ELF-1 (cell line): Measurements from ENCODE around the gene KLRC3.
"Not testable (repeated sequence)": the region's sequence is repeated elsewhere in the genome, so short reads cannot be mapped to it uniquely, and the experiment has no call there.

Experiments used
- DNase-seq: peaks from one replicate; pipeline ENCODE4 v3.0.0-alpha.2; 2016; ENCODE audit warnings: low read depth, low spot score

The KLRC3 gene

GRCh38 chr12:10420334-10420733 is at the start of gene KLRC3:
Gene KLRC3 (minus strand): TSS chr12:10420595. CDS start chr12:10420550, 45 bp downstream.
- DNase-seq: not testable (repeated sequence)

- DNase-seq: no peak
These were observed 49.3 kb upstream of the KLRC3 start for GRCh38 chr12:10469701-10470100.

- DNase-seq: no peak
These were observed 45.9 kb upstream of the KLRC3 start for GRCh38 chr12:10466311-10466710.

- DNase-seq: peak; percentile 47
These were observed 37.4 kb upstream of the KLRC3 start for GRCh38 chr12:10457760-10458159.

GRCh38 chr12:10456856-10457255 is 36.5 kb upstream of the KLRC3 start:
- no peak for DNase-seq

- no peak for DNase-seq
These were observed 35.4 kb upstream of the KLRC3 start for GRCh38 chr12:10455766-10456165.

- DNase-seq: no peak
These were observed 34.1 kb upstream of the KLRC3 start for GRCh38 chr12:10454531-10454930.

GRCh38 chr12:10453156-10453555 is 32.8 kb upstream of the KLRC3 start, which contains the start of gene KLRC1:
Gene KLRC1 (minus strand): TSS chr12:10453377. CDS start chr12:10451156, 2,221 bp downstream.
- no peak for DNase-seq

- no peak for DNase-seq
These were observed 27.8 kb upstream of the KLRC3 start for GRCh38 chr12:10448236-10448635.

GRCh38 chr12:10446052-10446451 is 25.7 kb upstream of the KLRC3 start:
- not testable (repeated sequence) for DNase-seq

- DNase-seq: not testable (repeated sequence)
These were observed 20.7 kb upstream of the KLRC3 start for GRCh38 chr12:10441144-10441543.

- DNase-seq: not testable (repeated sequence)
These were observed 19.3 kb upstream of the KLRC3 start for GRCh38 chr12:10439608-10440274.

GRCh38 chr12:10437601-10438000 is 17.2 kb upstream of the KLRC3 start:
- DNase-seq: not testable (repeated sequence)

- DNase-seq: not testable (repeated sequence)
These were observed 15.4 kb upstream of the KLRC3 start, which contains the start of gene KLRC2 for GRCh38 chr12:10435816-10436215. Gene KLRC2 (minus strand): TSS chr12:10436010. CDS start chr12:10435986, 24 bp downstream.

GRCh38 chr12:10430623-10431022 is 10.2 kb upstream of the KLRC3 start:
- DNase-seq: not testable (repeated sequence)

- DNase-seq: not testable (repeated sequence)
These were observed 5.5 kb upstream of the KLRC3 start for GRCh38 chr12:10425938-10426337.

GRCh38 chr12:10424260-10424899 is 4.0 kb upstream of the KLRC3 start:
- not testable (repeated sequence) for DNase-seq

GRCh38 chr12:10422159-10422558 is 1.8 kb upstream of the KLRC3 start:
- DNase-seq: not testable (repeated sequence)

GRCh38 chr12:10409392-10409791 is 11.0 kb downstream of the KLRC3 start, which contains the start of gene KLRC4:
Gene KLRC4 (minus strand): TSS chr12:10409757. CDS start chr12:10409575, 182 bp downstream.
- no peak for DNase-seq

GRCh38 chr12:10408842-10409241 is 11.6 kb downstream of the KLRC3 start:
- DNase-seq: no peak

GRCh38 chr12:10406725-10407124 is 13.7 kb downstream of the KLRC3 start:
- no peak for DNase-seq

GRCh38 chr12:10405294-10405693 is 15.1 kb downstream of the KLRC3 start:
- DNase-seq: no peak

- DNase-seq: no peak
These were observed 15.6 kb downstream of the KLRC3 start for GRCh38 chr12:10404798-10405197.
